Stimulated activated CD4-positive, alpha-beta T cell treated with anti-CD3 and anti-CD28 coated beads, Interleukin-2, amount 100 ng/mL, for 4 hours (primary cell): Measurements from ENCODE around the gene ZNF397.
A peak's percentile ranks its signal among the peaks of the same experiment; 100 is the strongest.
"Not testable (repeated sequence)": the region's sequence is repeated elsewhere in the genome, so short reads cannot be mapped to it uniquely, and the experiment has no call there.

Experiments used
- DNase-seq: peaks from one replicate; pipeline ENCODE4 v3.0.0-alpha.2; 2020; ENCODE audit warnings: low read depth

ZNF397 gene

GRCh38 chr18:35240664-35241447 lies at the start of gene ZNF397:
TSS of gene ZNF397 (plus strand) at chr18:35241034. CDS start at chr18:35242471, 1,437 bp downstream.
- peak; percentile 94 for DNase-seq

GRCh38 chr18:35191698-35192025 lies 49.2 kb upstream of the ZNF397 start:
- no peak for DNase-seq

- DNase-seq: no peak
These were observed 48.4 kb upstream of the ZNF397 start for GRCh38 chr18:35192415-35192814.

GRCh38 chr18:35193316-35193715 lies 47.5 kb upstream of the ZNF397 start:
- DNase-seq: no peak

GRCh38 chr18:35197296-35197695 lies 43.5 kb upstream of the ZNF397 start:
- no peak for DNase-seq

- DNase-seq: no peak
These were observed 39.4 kb upstream of the ZNF397 start for GRCh38 chr18:35201256-35201931.

- no peak for DNase-seq
These were observed 37.8 kb upstream of the ZNF397 start for GRCh38 chr18:35203067-35203466.

GRCh38 chr18:35205199-35205712 lies 35.6 kb upstream of the ZNF397 start:
- DNase-seq: no peak

- not testable (repeated sequence) for DNase-seq
These were observed 34.9 kb upstream of the ZNF397 start for GRCh38 chr18:35205746-35206458.

- DNase-seq: no peak
These were observed 25.8 kb upstream of the ZNF397 start for GRCh38 chr18:35215026-35215425.

- not testable (repeated sequence) for DNase-seq
These were observed 24.2 kb upstream of the ZNF397 start for GRCh38 chr18:35216611-35217010.

GRCh38 chr18:35219331-35219730 lies 21.5 kb upstream of the ZNF397 start:
- not testable (repeated sequence) for DNase-seq

GRCh38 chr18:35220424-35220823 lies 20.4 kb upstream of the ZNF397 start:
- no peak for DNase-seq

- no peak for DNase-seq
These were observed 17.0 kb upstream of the ZNF397 start for GRCh38 chr18:35223797-35224196.

- no peak for DNase-seq
These were observed 13.6 kb upstream of the ZNF397 start for GRCh38 chr18:35227254-35227653.

GRCh38 chr18:35231052-35231451 lies 9.8 kb upstream of the ZNF397 start:
- peak; percentile 71 for DNase-seq

- no peak for DNase-seq
These were observed 4.1 kb upstream of the ZNF397 start for GRCh38 chr18:35236571-35237363.

GRCh38 chr18:35239314-35239713 lies 1.5 kb upstream of the ZNF397 start:
- no peak for DNase-seq

- DNase-seq: no peak
These were observed 592 bp downstream of the ZNF397 start for GRCh38 chr18:35241448-35241804.

GRCh38 chr18:35242426-35242825 lies 1.6 kb downstream of the ZNF397 start:
- no peak for DNase-seq

- no peak for DNase-seq
These were observed 3.8 kb downstream of the ZNF397 start for GRCh38 chr18:35244671-35245070.

GRCh38 chr18:35245719-35246317 lies 5.0 kb downstream of the ZNF397 start:
- DNase-seq: no peak
